ENCODE data around the gene ADAMTSL2. TPM values are rescaled to one million over a fixed set of nuclear protein-coding genes. Genes with fewer than 3 reads are reported as not detected.

ADAMTSL2 gene
- total and polyA plus RNA-seq, 2 of the 13 experiments (the other 11 are each of a cell fraction or from before 2014, with no cell fraction given) = 1.9 to 3.8 TPM

DNA sequence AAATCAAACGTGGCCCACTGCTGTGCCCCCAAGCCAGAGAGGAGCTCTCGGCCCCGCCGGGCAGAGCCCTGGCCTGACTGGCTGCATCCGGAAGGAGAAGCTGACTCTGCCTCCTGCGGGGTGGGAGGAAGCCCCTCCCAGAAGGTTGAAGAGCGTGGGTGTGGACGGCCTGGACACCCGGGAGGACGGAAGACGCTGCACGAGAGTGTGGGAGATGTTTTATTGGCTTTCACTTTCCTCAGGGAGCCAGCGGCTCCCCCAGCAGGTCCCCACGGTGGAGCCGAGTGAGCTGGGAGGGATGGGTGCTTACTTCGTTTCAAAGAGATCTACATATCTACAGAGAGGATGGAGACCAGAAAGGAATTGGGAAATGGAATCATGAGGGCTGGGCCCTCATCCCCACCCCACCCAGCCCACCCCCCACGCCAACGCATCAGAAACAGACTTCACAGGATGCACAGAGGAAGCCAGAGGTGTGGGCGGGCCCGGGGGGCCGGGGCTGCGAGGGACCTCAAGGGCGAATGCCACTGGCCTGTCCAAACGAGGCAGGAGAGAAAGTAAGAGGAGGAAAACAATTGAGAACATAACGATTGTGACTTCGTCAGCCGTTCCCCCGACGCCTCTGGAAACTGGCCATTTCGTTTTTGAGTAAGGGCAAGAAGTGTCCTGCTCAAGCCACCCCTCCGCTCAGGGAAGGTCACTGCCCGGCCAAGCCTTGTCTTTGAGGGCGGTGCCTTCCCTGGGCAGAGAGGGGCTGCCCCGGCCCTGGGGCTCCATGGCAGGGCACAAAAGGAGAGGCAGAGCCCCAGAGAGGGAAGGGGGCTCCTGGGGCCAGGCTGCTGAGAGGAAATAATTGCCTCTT is 42.6 kb downstream of the ADAMTSL2 start:
- BruUV-seq (replicated peaks) = no TSS peak
- peaks cover 13 to 65% of the 10 kb centered on the region in 2 experiments; a peak in 4 of 5 replicates for H3K27me3 ChIP-seq (ENCODE audit: control insufficient read depth in 1 of 2, insufficient read depth in 2 of 2, low read length in 2 of 2)
- H3K4me1 ChIP-seq (ENCODE audit: insufficient read depth, low read length) = peaks cover 21% of the 10 kb centered on the region
- no peaks in the 10 kb centered on the region for H3K9me3 ChIP-seq (ENCODE audit: low read length)
- no peak overlapping the region for H3K27ac ChIP-seq (ENCODE audit: extremely low read length, insufficient read depth, low read length)
- FAIRE-seq (no peak), ATAC-seq (peak; percentile 10; the same call in 1 of the 3 replicates), DNase-seq (ENCODE audit: low spot score) (no peak)
- no peak overlapping the region for H3K4me3 ChIP-seq (replicated peaks in 1 of 3; ENCODE audit: insufficient read depth in 1 of 3, low read depth in 2 of 3, low read length in 3 of 3)
- in situ Hi-C loops (cut with HindIII; ENCODE audit: extremely low pct_ligation_motif_present, low pct_unique_long_range_greater_than_20kb) (no loop called here), intact Hi-C loops (cut with micrococcal nuclease; ENCODE audit: unreplicated experiment) (no loop called here)
- H3K4me2 ChIP-seq (ENCODE audit: low read depth, low read length) = peak overlapping the region; percentile 39; the same call in 1 of the 2 replicates
- H4K20me1 ChIP-seq (ENCODE audit: insufficient read depth, low read length) = no peaks in the 10 kb centered on the region
- ChIA-PET CTCF (ENCODE audit: low intra/inter-chr PET ratio, low total read pairs) (no interaction called here), POLR2A (no interaction called here)
- no peaks in the 10 kb centered on the region for H3K79me2 ChIP-seq (ENCODE audit: insufficient read depth, low read length)
- WGBS (ENCODE audit: low lambda C conversion rate) = 38% methylated on average over 29 of the region's 34 CpGs
- H2AFZ ChIP-seq (ENCODE audit: low read length) = no peak overlapping the region
- H3K9ac ChIP-seq (ENCODE audit: insufficient read depth, low read depth, low read length) = no peak overlapping the region
- no peaks in the 10 kb centered on the region for H3K36me3 ChIP-seq (replicated peaks in 1 of 2; ENCODE audit: control insufficient read depth in 1 of 2, insufficient read depth in 2 of 2, low read length in 2 of 2)
- no peak for TF ChIP-seq SMARCC2 (IDR thresholded peaks at IDR 0.05)
- TF ChIP-seq PATZ1 (CRISPR knock-in tag; IDR thresholded peaks at IDR 0.05) = 0 out of 2 replicates have a peak, but pooled peaks have one; percentile 1
- TF ChIP-seq, protein P1, sequence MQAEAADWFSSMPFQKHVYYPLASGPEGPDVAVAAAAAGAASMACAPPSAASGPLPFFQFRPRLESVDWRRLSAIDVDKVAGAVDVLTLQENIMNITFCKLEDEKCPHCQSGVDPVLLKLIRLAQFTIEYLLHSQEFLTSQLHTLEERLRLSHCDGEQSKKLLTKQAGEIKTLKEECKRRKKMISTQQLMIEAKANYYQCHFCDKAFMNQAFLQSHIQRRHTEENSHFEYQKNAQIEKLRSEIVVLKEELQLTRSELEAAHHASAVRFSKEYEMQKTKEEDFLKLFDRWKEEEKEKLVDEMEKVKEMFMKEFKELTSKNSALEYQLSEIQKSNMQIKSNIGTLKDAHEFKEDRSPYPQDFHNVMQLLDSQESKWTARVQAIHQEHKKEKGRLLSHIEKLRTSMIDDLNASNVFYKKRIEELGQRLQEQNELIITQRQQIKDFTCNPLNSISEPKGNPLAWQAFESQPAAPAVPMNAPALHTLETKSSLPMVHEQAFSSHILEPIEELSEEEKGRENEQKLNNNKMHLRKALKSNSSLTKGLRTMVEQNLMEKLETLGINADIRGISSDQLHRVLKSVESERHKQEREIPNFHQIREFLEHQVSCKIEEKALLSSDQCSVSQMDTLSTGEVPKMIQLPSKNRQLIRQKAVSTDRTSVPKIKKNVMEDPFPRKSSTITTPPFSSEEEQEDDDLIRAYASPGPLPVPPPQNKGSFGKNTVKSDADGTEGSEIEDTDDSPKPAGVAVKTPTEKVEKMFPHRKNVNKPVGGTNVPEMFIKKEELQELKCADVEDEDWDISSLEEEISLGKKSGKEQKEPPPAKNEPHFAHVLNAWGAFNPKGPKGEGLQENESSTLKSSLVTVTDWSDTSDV (CRISPR knock-in tag; IDR thresholded peaks at IDR 0.05) = no peak
- TF ChIP-seq MAFG (CRISPR knock-in tag; IDR thresholded peaks at IDR 0.05) = no peak
- no peak for TF ChIP-seq KDM1A (CRISPR knock-in tag; IDR thresholded peaks at IDR 0.05)
- no peak for TF ChIP-seq RARG (CRISPR knock-in tag; IDR thresholded peaks at IDR 0.05; ENCODE audit: low read depth)
